Measurements from ENCODE around the gene MRM3.
"Not testable (repeated sequence)": the region's sequence is repeated elsewhere in the genome, so short reads cannot be mapped to it uniquely, and the experiment has no call there.

The MRM3 gene, protein sequence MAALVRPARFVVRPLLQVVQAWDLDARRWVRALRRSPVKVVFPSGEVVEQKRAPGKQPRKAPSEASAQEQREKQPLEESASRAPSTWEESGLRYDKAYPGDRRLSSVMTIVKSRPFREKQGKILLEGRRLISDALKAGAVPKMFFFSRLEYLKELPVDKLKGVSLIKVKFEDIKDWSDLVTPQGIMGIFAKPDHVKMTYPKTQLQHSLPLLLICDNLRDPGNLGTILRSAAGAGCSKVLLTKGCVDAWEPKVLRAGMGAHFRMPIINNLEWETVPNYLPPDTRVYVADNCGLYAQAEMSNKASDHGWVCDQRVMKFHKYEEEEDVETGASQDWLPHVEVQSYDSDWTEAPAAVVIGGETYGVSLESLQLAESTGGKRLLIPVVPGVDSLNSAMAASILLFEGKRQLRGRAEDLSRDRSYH

DNA sequence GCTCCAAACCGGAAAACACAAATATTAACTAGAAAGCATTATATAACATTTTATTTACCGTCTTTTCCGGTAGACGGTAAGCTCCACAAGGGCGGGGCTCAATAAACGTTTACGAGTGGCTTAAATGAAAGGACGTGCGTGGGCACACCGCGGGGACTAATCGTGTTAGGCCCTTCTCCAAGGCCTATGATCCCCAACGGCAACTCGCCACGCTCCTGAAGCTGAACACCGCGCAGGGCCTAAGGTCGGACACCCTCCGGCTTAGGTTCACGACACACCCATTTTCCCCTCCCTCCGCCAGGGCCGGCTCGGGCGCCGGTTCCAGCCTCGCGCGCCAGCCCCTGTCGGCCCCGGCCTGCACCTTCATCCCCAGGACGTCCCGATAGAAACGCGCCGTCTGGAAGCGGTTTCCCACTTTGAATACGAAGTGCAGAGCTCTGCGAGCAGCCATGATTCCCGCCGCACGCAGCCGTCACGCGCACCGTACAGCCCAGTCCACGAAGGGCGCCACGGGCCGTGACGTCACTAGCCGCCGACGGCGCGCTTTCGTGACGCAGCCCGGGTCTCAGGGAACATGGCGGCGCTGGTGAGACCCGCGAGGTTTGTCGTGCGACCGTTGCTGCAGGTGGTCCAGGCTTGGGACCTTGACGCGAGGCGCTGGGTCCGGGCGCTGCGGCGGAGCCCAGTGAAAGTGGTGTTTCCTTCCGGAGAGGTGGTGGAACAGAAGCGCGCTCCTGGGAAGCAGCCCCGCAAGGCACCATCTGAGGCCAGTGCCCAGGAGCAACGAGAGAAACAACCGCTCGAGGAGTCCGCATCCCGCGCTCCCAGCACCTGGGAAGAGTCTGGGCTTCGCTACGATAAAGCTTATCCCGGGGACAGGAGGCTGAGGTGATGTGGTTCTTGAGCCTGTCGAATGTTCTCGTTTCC, at the start of gene MRM3, which contains the start of gene GLOD4:
Gene MRM3, plus strand, starts transcription at position 549 of the 927 bp plus-strand sequence. Its CDS starts 26 bp downstream, at position 575.
Gene GLOD4, minus strand, starts transcription at position 476 of the 927 bp plus-strand sequence. Its CDS starts 25 bp downstream, at position 451.
- peak; percentile 39 to 96 (median 86) for DNase-seq

GRCh38 chr17:732902-733720, 49.0 kb upstream of the MRM3 start:
- DNase-seq = peak in 21 of 51 donors; percentile 10 to 51 (median 26)

GRCh38 chr17:733743-734142, 48.4 kb upstream of the MRM3 start:
- no peak for DNase-seq

- no peak for DNase-seq
Measured at GRCh38 chr17:737561-738113, 44.5 kb upstream of the MRM3 start.

DNA sequence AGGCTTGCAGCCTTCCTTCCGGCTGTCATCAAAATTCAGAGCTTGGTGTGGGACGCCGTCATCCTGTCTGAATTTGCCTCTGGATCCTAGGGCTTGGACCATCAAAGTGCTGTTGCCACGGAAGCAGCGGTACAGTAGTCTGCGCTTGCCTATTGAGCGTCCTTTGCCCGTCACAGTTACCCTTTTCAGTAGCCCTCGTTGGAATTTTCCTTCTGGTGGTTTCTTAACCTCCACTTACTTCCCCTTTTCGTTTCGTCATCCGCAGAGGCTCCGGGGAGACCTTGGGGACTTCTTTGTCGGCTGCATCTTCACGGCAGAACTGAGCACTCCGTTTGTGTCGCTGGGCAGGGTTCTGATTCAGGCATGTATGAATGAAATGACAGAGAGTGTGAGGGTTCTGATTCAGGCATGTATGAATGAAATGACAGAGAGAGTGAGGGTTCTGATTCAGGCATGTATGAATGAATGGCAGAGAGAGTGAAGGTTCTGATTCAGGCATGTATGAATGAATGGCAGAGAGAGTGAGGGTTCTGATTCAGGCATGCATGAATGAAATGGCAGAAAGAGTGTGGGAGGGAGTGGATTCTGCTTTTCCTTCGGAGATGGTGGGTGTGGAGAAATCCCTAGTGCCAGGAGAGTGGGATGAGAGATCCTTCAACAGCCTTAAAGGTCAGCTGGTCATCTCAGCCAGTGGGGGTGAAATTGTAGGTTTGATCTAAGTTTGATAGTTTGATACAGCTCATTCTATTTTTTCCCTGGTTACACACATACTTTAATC, 41.7 kb upstream of the MRM3 start:
- peak in 6 of 51 donors; percentile 1 to 59 (median 12) for DNase-seq

DNA sequence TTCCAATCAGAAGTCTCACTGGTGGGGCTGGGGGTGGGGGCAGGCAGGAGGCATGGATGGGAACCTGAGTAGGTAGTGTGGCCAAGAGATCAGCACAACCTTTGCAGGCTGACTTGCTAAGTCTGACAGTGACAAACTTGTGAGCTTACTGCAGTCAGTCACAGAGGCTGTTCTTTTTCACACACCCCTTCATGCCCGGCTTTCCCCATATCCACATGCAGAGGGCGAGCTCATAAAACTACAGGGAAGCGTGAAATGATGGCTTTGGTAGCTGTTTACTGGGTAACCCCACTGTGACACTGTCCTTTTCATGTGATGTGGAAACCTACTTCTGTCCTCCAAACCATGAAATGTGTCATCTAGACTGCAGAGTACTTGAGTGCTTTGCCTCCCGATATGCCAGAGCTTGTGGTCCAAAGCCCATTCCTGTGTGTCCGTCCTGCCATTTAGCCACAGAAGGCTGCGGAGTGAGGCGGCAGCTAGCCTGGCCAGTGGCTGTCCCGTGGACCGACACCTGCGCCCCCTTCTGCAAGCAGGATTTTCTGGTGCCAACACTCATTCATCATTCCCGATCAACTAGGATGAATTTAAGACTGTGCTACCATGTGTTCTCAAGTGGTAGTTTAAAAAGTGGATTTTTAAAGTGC, 39.9 kb upstream of the MRM3 start:
- no peak for DNase-seq

DNA sequence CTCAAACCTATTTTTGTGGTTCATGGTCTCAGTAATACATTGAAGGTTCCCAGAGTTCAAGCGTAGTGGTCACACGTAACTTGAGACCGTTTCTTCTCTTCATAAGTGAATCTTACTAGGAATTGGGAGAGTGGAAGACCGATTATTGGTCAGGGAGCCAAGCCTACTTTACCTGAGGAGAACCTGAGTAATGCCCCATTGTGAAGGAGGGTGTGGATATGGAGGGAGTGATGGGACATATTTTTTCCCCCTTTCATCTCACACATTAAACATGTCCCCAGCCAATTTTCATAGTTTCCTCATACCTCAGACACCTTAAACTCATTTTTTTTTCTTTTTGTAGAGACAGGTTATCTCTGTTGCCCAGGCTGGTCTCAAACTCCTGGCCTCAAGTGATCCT, 39.0 kb upstream of the MRM3 start:
- no peak for DNase-seq

DNA sequence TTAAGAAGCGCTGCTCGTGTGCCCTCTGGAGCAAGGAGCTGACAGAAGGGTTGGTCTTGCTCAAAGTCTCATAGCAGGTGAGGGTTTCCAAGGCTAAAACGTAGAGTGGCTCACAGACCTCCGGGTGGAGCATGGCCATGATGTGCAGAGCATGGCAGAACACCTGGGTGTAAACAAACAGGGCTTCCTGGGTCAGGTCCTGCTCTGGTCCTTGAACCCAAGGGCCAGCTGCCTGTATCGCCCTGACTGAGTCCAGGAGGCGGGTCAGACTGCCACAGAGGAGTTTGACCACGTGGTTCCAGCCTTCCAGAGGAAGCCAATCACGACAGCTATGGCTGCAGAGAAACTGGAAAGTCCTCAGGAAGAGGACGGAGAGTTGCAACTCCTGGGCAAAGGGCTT, 37.2 kb upstream of the MRM3 start:
- DNase-seq = no peak

DNA sequence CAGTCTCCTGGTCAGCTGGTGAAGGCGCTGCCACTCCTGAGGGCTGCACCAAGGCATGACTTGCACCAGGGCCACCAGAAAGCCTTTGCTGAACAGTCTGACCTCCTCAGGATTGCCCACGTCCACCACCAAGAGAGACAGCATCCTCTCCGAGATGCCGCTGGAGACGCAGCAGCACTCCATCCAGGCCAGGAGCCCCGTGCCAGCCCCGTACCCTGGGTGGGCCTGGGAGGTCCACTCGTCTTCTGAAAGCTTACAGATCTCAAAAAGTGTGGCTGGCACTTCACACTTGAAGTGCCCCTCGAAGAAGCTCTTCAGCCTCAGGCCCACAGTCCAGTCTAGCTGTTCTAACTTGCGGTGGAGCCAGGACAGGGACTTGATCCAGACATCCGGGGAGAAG, 36.7 kb upstream of the MRM3 start:
- no peak for DNase-seq

DNA sequence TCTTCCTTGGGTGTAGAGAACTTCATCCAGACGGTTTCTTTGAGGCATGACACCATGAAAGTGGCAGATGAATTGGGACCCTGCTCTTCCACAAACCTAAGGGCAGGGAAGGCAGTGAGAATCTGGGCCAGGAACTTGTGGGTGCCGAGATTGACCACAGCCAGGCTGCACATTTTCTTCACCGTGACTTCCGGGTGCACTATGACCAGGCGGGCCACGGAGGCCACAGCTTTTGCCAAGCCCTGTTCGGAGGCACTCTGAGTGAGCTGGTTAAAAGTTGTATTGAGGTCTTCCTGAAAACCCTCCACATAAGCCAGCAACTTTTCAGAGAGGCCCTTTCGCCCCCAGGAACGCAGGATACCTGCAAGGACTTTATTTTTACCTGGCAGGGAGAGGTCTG, 36.0 kb upstream of the MRM3 start:
- DNase-seq = no peak

GRCh38 chr17:746783-747629, 35.1 kb upstream of the MRM3 start:
- DNase-seq = no peak

GRCh38 chr17:748604-749003, 33.5 kb upstream of the MRM3 start:
- not testable (repeated sequence) for DNase-seq

DNA sequence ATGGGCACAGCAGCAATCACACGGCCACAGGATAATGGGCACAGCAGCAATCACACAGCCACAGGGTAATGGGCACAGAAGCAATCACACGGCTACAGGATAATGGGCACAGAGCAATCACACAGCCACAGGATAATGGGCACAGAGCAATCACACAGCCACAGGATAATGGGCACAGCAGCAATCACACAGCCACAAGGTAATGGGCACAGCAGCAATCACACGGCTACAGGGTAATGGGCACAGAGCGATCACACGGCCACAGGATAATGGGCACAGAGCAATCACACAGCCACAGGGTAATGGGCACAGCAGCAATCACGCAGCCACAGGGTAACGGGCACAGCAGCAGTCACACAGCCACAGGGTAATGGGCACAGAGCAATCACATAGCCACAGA, 32.8 kb upstream of the MRM3 start:
- not testable (repeated sequence) for DNase-seq

- no peak for DNase-seq
Measured at GRCh38 chr17:750431-751037, 31.6 kb upstream of the MRM3 start.

DNA sequence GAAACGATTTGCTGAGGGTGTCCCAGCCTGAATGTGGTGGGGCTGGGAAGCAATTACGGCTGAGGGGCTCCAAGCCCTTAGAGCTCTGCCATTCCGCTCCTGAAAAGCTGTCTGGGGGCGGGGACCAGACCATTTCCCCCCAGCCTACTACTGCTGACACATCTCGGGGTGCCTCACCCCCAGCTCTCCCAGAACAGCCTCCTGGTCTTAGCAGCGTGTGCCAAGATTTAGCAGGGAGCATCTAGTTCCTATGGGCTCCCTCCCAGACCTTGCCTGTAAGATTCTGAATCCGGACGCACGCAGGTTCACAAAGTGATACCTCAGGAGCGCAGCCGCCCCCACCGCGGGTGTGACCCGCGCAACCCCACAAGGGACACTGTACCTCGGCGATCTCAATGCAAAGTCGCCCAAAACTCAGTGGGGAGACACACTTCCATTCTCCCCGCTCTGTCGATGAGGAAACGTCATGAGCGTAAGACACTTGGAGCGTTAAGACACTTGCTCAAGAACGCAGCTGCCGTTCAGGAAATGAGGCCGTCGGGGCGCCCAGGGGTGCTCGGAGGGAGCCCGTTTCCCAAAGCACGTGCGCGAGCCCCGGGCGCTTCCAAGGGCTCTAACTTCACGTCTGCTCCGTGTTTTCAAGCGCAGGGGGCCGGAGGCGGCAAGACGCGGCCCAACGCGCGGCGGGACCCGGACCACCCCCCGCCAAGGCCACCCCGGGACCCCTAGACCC, 30.7 kb upstream of the MRM3 start:
- DNase-seq = peak in 3 of 51 donors; percentile 38 to 53 (median 39)

- peak; percentile 32 to 95 (median 84) for DNase-seq
Measured at GRCh38 chr17:752002-752619, 30.0 kb upstream of the MRM3 start, which contains the start of gene GEMIN4. TSS of gene GEMIN4 (minus strand) at chr17:752264. CDS start at chr17:752142, 122 bp downstream.
